SH-SY5Y (cell line): Measurements from ENCODE around the gene HRH1.

Experiments
- GATA2 ChIP-seq: IDR thresholded peaks from 2 replicates; pipeline ENCODE4 v1.6.1; 2011; ENCODE audit warnings: mild to moderate bottlenecking, low read depth, low read length
- GATA3 ChIP-seq: IDR thresholded peaks from 2 replicates; pipeline ENCODE4 v1.6.1; 2011; ENCODE audit warnings: low read depth, mild to moderate bottlenecking, low read length, moderate library complexity

HRH1 gene

GRCh38 chr3:11230832-11231231 lies 76.5 kb downstream of the HRH1 start:
- TF ChIP-seq GATA3 (no peak), GATA2 (no peak)

GRCh38 chr3:11235385-11235784 lies 81.1 kb downstream of the HRH1 start:
- no peak for TF ChIP-seq GATA3
- TF ChIP-seq GATA2 = no peak

- TF ChIP-seq GATA3 (no peak), GATA2 (no peak)
These were observed 82.5 kb downstream of the HRH1 start for GRCh38 chr3:11236588-11237461.

DNA sequence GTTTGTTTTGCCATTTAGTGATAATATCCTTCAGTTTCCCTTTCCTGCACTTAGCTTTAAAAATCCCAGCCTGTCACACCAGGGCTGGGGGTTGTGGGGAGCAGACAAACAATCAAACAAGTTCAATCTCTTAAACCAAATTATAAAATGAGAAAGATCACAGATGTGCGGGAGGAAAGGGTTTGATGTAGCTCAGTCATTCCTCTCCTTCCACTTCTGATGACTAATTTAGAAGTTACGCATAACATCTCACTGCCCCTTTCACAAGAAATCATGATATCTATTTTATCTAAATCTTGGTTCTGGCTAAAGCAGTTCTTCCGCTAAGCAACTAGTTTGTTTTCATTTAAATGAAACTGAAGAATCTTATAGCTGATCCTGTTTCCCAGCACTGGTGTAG lies 83.8 kb downstream of the HRH1 start:
- TF ChIP-seq GATA2 (no peak), GATA3 (no peak)

DNA sequence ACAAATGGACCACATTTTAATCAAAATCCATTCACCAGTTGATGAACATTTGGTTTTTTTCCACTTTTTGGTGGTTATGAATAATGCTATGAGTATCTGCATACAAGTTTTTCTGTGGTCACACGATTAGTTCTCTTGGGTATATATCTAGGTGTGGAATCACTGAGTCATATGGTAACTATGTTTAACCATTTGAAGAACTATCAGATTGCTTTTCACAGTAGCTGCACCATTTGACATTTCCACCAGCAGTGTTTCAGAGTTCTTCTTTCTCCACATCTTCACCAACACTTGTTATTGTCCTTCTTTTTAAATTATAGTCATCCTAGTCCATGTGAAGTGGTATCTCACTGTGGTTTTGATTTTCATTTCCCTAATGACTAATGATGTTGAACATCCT lies 84.6 kb downstream of the HRH1 start:
- TF ChIP-seq GATA3 (no peak), GATA2 (no peak)

DNA sequence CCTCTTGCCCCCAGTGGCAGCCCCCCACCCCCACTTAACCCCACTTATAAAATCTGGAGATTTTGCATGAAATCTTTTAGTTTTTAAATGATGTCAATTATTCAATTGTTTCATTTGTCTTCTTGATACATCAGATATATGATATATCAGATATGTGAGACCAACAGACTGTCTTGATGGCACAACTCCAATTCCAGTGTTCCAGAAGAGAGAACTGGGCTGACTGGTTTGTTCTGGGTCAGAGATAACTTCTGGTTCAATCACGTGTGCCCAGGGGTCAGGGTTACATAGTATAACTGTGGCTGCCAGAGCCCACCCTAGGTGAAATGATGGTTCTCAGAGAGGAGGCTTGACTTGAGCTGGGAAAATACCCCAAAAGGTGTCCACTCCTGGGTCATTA lies 85.5 kb downstream of the HRH1 start:
- no peak for TF ChIP-seq GATA2
- no peak for TF ChIP-seq GATA3

DNA sequence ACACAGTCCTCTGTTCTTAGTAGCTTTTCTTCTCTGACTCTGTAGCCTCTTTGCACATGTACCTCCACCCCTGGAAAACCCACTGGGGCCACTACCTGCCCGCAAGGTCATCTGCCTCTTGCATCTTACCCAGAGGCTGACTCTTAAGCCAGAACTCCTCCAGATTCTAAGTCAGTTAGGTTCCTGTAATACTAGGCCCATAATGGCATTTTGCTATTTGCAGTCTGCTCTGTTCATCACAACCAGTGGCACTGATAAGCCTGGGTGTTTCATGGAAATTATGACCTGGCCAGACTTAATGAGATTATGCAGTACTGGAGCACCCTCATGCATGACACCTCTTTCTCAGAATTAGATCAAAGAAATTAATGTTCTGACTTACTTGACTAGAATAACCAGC lies 86.2 kb downstream of the HRH1 start:
- TF ChIP-seq GATA3 = no peak
- TF ChIP-seq GATA2 = no peak

GRCh38 chr3:11244121-11244677 lies 89.9 kb downstream of the HRH1 start:
- TF ChIP-seq GATA2 (no peak), GATA3 (no peak)

DNA sequence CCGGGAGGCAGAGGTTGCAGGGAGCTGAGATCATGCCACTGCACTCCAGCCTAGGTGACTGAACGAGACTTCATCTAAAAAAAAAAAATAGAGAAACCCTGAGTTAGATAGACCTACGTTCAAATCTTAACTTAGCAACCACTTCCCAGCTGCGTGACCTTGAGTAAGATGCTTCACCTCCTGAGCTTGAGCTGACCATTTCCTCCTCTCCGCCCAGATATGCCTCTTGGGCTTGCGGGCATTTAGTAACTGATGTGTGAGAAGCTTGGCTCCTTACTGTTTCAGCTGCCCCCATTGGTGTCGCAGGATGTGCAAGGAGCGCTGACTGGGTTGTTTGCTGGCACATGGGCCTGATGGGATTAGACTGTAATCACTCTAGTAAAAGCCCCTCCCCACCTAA lies 91.0 kb downstream of the HRH1 start:
- no peak for TF ChIP-seq GATA2
- TF ChIP-seq GATA3 = no peak

DNA sequence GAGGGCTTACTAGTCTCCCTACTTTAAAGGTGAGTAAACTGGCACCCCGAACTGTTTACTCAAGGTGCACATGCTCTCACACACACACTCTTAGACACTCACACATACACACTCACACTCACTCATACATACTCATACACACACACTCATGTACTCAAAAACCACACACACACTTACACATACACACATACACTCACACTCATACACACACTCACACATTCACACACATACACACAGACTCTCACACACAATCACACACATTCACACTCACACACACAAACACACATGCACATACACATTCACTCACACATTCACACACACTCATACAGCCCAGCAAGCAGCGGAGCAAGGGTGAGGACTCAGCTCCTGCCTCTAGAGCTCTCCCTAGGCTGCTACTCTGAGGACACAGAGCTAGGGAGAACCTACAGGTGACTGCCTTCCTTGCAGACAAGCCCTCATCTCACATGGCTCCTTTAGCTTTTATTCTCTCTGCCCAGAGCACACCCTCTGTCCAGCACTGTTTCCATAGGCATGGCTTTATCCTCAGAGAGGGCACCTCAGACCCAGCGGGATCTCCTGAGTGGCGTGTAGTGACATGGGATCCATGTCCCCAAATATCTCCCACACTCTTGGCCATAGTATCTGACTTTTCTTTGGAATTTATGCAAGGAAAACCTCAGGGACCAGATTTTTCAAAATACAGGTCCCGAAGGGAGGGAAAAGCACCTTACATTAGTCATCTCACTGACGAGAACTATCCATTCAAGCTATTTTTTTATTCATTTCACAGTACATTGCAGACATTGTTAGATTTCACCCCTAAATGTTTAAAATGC lies 91.8 kb downstream of the HRH1 start:
- no peak for TF ChIP-seq GATA3
- TF ChIP-seq GATA2 = no peak

DNA sequence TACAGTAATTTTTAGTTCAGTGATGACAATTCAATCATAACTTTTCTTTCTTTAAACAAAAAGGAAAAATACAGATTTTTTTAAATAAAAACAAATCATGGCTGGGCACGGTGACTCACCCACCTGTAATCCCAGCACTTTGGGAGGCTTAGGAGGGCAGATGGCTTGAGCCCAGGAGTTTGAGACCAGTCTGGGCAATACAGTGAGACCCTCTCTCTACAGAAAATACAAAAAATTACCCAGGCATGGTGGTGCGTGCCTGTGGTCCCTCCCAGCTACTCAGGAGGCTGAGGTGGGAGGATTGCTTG lies 92.3 kb downstream of the HRH1 start:
- no peak for TF ChIP-seq GATA3
- TF ChIP-seq GATA2 = no peak

GRCh38 chr3:11247362-11247761 lies 93.1 kb downstream of the HRH1 start:
- TF ChIP-seq GATA3 = no peak
- no peak for TF ChIP-seq GATA2

DNA sequence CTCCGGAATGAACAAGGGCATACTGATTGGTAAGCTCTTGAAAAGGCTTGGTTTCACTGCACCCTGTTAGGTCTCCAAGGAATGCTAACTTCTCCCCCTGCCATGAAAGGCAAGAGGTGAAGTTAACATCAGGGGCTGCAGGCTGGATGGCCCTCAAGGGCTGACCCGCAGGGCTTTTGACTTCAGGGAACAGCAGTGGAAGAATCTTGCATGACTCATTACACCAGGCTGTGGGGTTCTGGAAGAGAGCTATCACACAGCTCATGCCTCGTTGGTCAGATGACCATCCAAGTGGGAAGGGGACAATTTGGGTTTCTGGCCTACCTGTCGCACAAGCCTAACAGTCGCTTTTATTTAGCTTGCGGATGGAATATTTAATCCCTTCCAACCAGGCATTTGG lies 94.3 kb downstream of the HRH1 start:
- TF ChIP-seq GATA3 = no peak

- TF ChIP-seq GATA2 (no peak), GATA3 (no peak)
These were observed 96.9 kb downstream of the HRH1 start for GRCh38 chr3:11250902-11251806.
